PFSK-1 (cell line): Measurements from ENCODE around the gene SUCO.

Experiments
- FOXP2 ChIP-seq: optimal IDR thresholded peaks from 2 replicates; pipeline ENCODE3; 2011; ENCODE audit warnings: borderline replicate concordance, control low read depth, inconsistent platforms; ENCODE audit not compliant: insufficient read depth; ENCODE audit errors: extremely low read length, extremely low read depth
- POLR2AphosphoS5 ChIP-seq: IDR thresholded peaks from 2 replicates; pipeline ENCODE4 v1.6.1; 2012; ENCODE audit warnings: low read depth, mild to moderate bottlenecking, control low read depth, low read length, moderate library complexity
- REST ChIP-seq, 2 experiments: IDR thresholded peaks; 2 replicates each; pipeline versions ENCODE4 v1.6.1 to v1.8.0; 2011 to 2012; ENCODE audit warnings: low read depth in 2 of 2, low read length in 2 of 2, control low read depth in 1 of 2, inconsistent platforms in 1 of 2, mild to moderate bottlenecking in 1 of 2, moderate library complexity in 1 of 2; ENCODE audit not compliant: insufficient read depth in 1 of 2
- SIN3A ChIP-seq: IDR thresholded peaks from 2 replicates; pipeline ENCODE4 v1.6.1; 2012; ENCODE audit warnings: mild to moderate bottlenecking, low read length, moderate library complexity, borderline replicate concordance; ENCODE audit not compliant: insufficient read depth
- TAF1 ChIP-seq: IDR thresholded peaks from 2 replicates; pipeline ENCODE4 v1.6.1; 2012; ENCODE audit warnings: low read length, control low read depth, borderline replicate concordance; ENCODE audit not compliant: insufficient read depth

The SUCO gene

GRCh38 chr1:172531412-172532182, 1.4 kb upstream of the SUCO start:
- no peak for TF ChIP-seq FOXP2

GRCh38 chr1:172532183-172532699, 709 bp upstream of the SUCO start:
- TF ChIP-seq TAF1 (peak; percentile 56; the same call in 1 of the 2 replicates), SIN3A (no peak), POLR2AphosphoS5 (peak; percentile 94; the same call in 1 of the 2 replicates), REST (IDR thresholded peaks at IDR 0.05; ENCODE audit: insufficient read depth in 1 of 2, low read depth in 2 of 2, low read length in 2 of 2) (no peak), FOXP2 (no peak)

GRCh38 chr1:172533513-172534151, 682 bp downstream of the SUCO start:
- no peak for TF ChIP-seq FOXP2
- TF ChIP-seq POLR2AphosphoS5, result no peak
- no peak for TF ChIP-seq TAF1
- no peak for TF ChIP-seq REST (IDR thresholded peaks at IDR 0.05; ENCODE audit: insufficient read depth in 1 of 2, low read depth in 2 of 2, low read length in 2 of 2)
- no peak for TF ChIP-seq SIN3A

- TF ChIP-seq REST (IDR thresholded peaks at IDR 0.05; ENCODE audit: insufficient read depth in 1 of 2, low read depth in 2 of 2, low read length in 2 of 2), result no peak
Measured at GRCh38 chr1:172536256-172536655, 3.3 kb downstream of the SUCO start.

GRCh38 chr1:172537366-172537765, 4.4 kb downstream of the SUCO start:
- TF ChIP-seq REST (IDR thresholded peaks at IDR 0.05; ENCODE audit: insufficient read depth in 1 of 2, low read depth in 2 of 2, low read length in 2 of 2) (no peak), FOXP2 (no peak), SIN3A (no peak), TAF1 (no peak), POLR2AphosphoS5 (no peak)
